Keratinocyte (primary cell): ENCODE measurements around the gene LPIN1. TPM values are rescaled to one million over a fixed set of nuclear protein-coding genes. Genes with fewer than 3 reads are reported as not detected.
"Not testable (repeated sequence)": the region's sequence is repeated elsewhere in the genome, so short reads cannot be mapped to it uniquely, and the experiment has no call there.

Source experiments
- DNase-seq: peaks from one replicate; pipeline ENCODE4 v3.0.0-alpha.2; 2011; ENCODE audit warnings: low read depth, missing footprints, low spot score
- FAIRE-seq: peaks from 2 replicates; lab custom pipeline; 2011; peaks lifted over from hg19 to GRCh38; lab: Jason Lieb, UNC
- H2AFZ ChIP-seq: 2 replicates; pipeline ENCODE4 v1.6.0; 2012; ENCODE audit warnings: low read length, control low read depth, inconsistent platforms; ENCODE audit not compliant: control insufficient read depth
- H3K27ac ChIP-seq: 2 replicates; pipeline ENCODE4 v1.5.1; 2011; ENCODE audit warnings: low read length; ENCODE audit not compliant: control insufficient read depth, insufficient read depth
- H3K27me3 ChIP-seq: 3 replicates; pipeline ENCODE4 v1.6.0; 2011; ENCODE audit warnings: low read length; ENCODE audit not compliant: control insufficient read depth, insufficient read depth; ENCODE audit errors: extremely low read depth
- H3K36me3 ChIP-seq, 2 experiments: 2 replicates in 1 of 2; 3 replicates in 1 of 2; pipeline ENCODE4 v1.5.1; 2011; ENCODE audit warnings: low read length in 2 of 2, mild to moderate bottlenecking in 1 of 2; ENCODE audit not compliant: control insufficient read depth in 2 of 2, insufficient read depth in 2 of 2; ENCODE audit errors: extremely low read depth in 1 of 2
- H3K4me1 ChIP-seq: 3 replicates; pipeline ENCODE4 v1.5.1; 2011; ENCODE audit warnings: low read length; ENCODE audit not compliant: control insufficient read depth, insufficient read depth; ENCODE audit errors: extremely low read depth
- H3K4me2 ChIP-seq: 3 replicates; pipeline ENCODE4 v1.6.0; 2011; ENCODE audit warnings: low read depth, low read length; ENCODE audit not compliant: control insufficient read depth, insufficient read depth; ENCODE audit errors: extremely low read depth
- H3K4me3 ChIP-seq, 3 experiments: fragments of 200-600 bp in 1 of 3; sonication (generic) in 1 of 3; 2 replicates in 2 of 3; 3 replicates in 1 of 3; pipeline ENCODE4 v1.5.1; 2011 to 2016; ENCODE audit warnings: low read length in 3 of 3, mild to moderate bottlenecking in 3 of 3, control low read depth in 2 of 3, inconsistent platforms in 1 of 3, low read depth in 1 of 3, mixed read lengths in 1 of 3, mixed run types in 1 of 3, moderate library complexity in 1 of 3; ENCODE audit not compliant: control insufficient read depth in 2 of 3, insufficient read depth in 2 of 3; ENCODE audit errors: extremely low read depth in 1 of 3
- H3K79me2 ChIP-seq: 2 replicates; pipeline ENCODE4 v1.6.0; 2012; ENCODE audit warnings: low read length; ENCODE audit not compliant: control insufficient read depth, insufficient read depth
- H3K9ac ChIP-seq: 3 replicates; pipeline ENCODE4 v1.6.0; 2011; ENCODE audit warnings: low read length; ENCODE audit not compliant: control insufficient read depth, insufficient read depth; ENCODE audit errors: extremely low read depth
- H3K9me1 ChIP-seq: 3 replicates; pipeline ENCODE4 v1.6.0; 2011; ENCODE audit warnings: low read length; ENCODE audit not compliant: control insufficient read depth, insufficient read depth; ENCODE audit errors: extremely low read depth
- H3K9me3 ChIP-seq: 2 replicates; pipeline ENCODE4 v1.5.1; 2012; ENCODE audit warnings: low read depth, low read length; ENCODE audit not compliant: control insufficient read depth
- H4K20me1 ChIP-seq: 3 replicates; pipeline ENCODE4 v1.6.0; 2011; ENCODE audit warnings: low read length; ENCODE audit not compliant: control insufficient read depth, insufficient read depth; ENCODE audit errors: extremely low read depth
- EZH2 ChIP-seq: IDR thresholded peaks from one replicate; pipeline ENCODE4 v1.6.1; 2012; ENCODE audit warnings: inconsistent platforms, mild to moderate bottlenecking, low read length, moderate library complexity
- dilution Hi-C: fragments of 300-500 bp; cut with MboI; formaldehyde crosslinking; loops from one replicate; pipeline ENCODE4 v1.7.0; 2020; ENCODE audit warnings: low sequenced_read_pairs; ENCODE audit not compliant: extremely low pct_ligation_motif_present
- polyA plus RNA-seq, 5 experiments: library from polyadenylated mRNA; depleted of rRNA in 3 of 5; stranded (reverse) in 3 of 5; stranded (forward) in 1 of 5; unstranded in 1 of 5; fragments of >200 nt; gene quantifications; 1 replicate in 1 of 5; 2 replicates in 3 of 5; 3 replicates in 1 of 5; pipeline versions ENCODE4 v1.2.1 to v1.2.3, GENCODE V29; 2011 to 2012; ENCODE audit warnings: missing spikeins in 2 of 5, low read depth in 1 of 5, low replicate concordance in 1 of 5
- TF ChIP-seq, protein P1 (sequence below), 3 experiments: IDR thresholded peaks in 1 of 3; conservative IDR thresholded peaks in 1 of 3; optimal IDR thresholded peaks in 1 of 3; 2 replicates in 2 of 3; 3 replicates in 1 of 3; pipeline versions ENCODE3 to v1.5.1; 2011; ENCODE audit warnings: low read length in 3 of 3, mild to moderate bottlenecking in 3 of 3, moderate library complexity in 2 of 3, control low read depth in 1 of 3, inconsistent platforms in 1 of 3; ENCODE audit not compliant: insufficient read depth in 2 of 3; ENCODE audit errors: extremely low read depth in 1 of 3

Gene LPIN1
- polyA plus RNA-seq, 1 donor (not counting 4 experiments of a cell fraction or from before 2014, with no cell fraction given) = 79.6 TPM

- Histone ChIP-seq H2AFZ (no peak overlapping the region), H3K4me3 (no peak overlapping the region), H3K9me1 (no peaks in the 10 kb centered on the region), H3K9ac (no peak overlapping the region), H3K27me3 (no peaks in the 10 kb centered on the region), H4K20me1 (no peaks in the 10 kb centered on the region), H3K4me1 (peaks cover 25% of the 10 kb centered on the region), H3K36me3 (peaks cover 26 to 28% of the 10 kb centered on the region in 2 experiments), H3K79me2 (no peaks in the 10 kb centered on the region), H3K27ac (no peak overlapping the region), H3K9me3 (no peaks in the 10 kb centered on the region), H3K4me2 (no peak overlapping the region)
- FAIRE-seq = no peak
- DNase-seq = no peak
- dilution Hi-C loops = no loop called here
- TF ChIP-seq, protein P1, sequence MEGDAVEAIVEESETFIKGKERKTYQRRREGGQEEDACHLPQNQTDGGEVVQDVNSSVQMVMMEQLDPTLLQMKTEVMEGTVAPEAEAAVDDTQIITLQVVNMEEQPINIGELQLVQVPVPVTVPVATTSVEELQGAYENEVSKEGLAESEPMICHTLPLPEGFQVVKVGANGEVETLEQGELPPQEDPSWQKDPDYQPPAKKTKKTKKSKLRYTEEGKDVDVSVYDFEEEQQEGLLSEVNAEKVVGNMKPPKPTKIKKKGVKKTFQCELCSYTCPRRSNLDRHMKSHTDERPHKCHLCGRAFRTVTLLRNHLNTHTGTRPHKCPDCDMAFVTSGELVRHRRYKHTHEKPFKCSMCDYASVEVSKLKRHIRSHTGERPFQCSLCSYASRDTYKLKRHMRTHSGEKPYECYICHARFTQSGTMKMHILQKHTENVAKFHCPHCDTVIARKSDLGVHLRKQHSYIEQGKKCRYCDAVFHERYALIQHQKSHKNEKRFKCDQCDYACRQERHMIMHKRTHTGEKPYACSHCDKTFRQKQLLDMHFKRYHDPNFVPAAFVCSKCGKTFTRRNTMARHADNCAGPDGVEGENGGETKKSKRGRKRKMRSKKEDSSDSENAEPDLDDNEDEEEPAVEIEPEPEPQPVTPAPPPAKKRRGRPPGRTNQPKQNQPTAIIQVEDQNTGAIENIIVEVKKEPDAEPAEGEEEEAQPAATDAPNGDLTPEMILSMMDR (optimal IDR thresholded peaks at IDR 0.05 in 1 of 3, IDR thresholded peaks at IDR 0.05 in 1 of 3, conservative IDR thresholded peaks at IDR 0.05 in 1 of 3; ENCODE audit: extremely low read depth in 1 of 3, insufficient read depth in 2 of 3, low read length in 3 of 3) = no peak
- TF ChIP-seq EZH2 = no peak
These were observed 75.3 kb downstream of the LPIN1 start for GRCh38 chr2:11821705-11822104.

DNA sequence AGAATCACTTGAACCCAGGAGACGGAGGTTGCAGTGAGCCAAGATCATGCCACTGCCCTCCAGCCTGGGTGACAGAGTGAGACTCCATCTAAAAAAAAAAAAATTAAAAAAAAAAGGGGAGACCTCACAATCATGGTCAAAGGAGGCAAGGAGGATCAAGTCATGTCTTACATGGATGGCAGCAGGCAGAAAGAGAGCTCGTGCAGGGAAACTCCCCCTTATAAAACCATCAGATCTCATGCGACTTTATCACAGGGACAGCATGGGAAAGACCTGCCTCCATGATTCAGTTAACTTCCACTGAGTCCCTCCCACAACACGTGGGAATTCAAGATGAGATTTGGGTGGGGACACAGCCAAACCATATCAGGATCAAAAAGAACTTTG is 75.9 kb downstream of the LPIN1 start:
- peaks cover 25% of the 10 kb centered on the region for H3K4me1 ChIP-seq
- H4K20me1 ChIP-seq, H3K27me3 ChIP-seq, H3K79me2 ChIP-seq, H2AFZ ChIP-seq, H3K9ac ChIP-seq, H3K4me2 ChIP-seq, H3K27ac ChIP-seq, H3K4me3 ChIP-seq, H3K9me1 ChIP-seq, H3K9me3 ChIP-seq, DNase-seq, FAIRE-seq, dilution Hi-C loops: not testable (repeated sequence)
- peaks cover 24 to 27% of the 10 kb centered on the region in 2 experiments for H3K36me3 ChIP-seq
